Heart right ventricle (tissue), 16 donors: Measurements from ENCODE around the gene ATP6V0C. TPM values are rescaled to one million over a fixed set of nuclear protein-coding genes. Genes with fewer than 3 reads are reported as not detected.

ENCODE experiments used
- ATAC-seq, 8 donors: fragments of 200-7000 bp; cut with Tn5 transposase; one replicate each; pipeline ENCODE4 v1.9.1; 2020; ENCODE audit warnings: mild to moderate bottlenecking in 8 of 8, moderate library complexity in 8 of 8, moderate number of reproducible peaks in 1 of 8
- DNase-seq, 2 donors: peaks; one replicate each; pipeline ENCODE4 v3.0.0-alpha.2; 2020
- H3K27ac ChIP-seq, 10 donors: fragments of 200-600 bp; sonication (generic) in 2 of 10; one replicate each; pipeline versions ENCODE4 v1.5.0 to v1.8.0; 2020 to 2022; ENCODE audit warnings: mild to moderate bottlenecking in 3 of 10
- H3K27me3 ChIP-seq, 7 donors: fragments of 200-600 bp; one replicate each; pipeline ENCODE4 v1.8.0; 2021 to 2022; ENCODE audit warnings: mild to moderate bottlenecking in 2 of 7
- H3K36me3 ChIP-seq, 9 donors: fragments of 200-600 bp; sonication (generic) in 1 of 9; one replicate each; pipeline versions ENCODE4 v1.5.0 to v1.8.0; 2020 to 2022; ENCODE audit warnings: mild to moderate bottlenecking in 2 of 9
- H3K4me1 ChIP-seq, 9 donors: fragments of 200-600 bp; sonication (generic) in 1 of 9; one replicate each; pipeline versions ENCODE4 v1.5.0 to v1.8.0; 2020 to 2022; ENCODE audit warnings: mild to moderate bottlenecking in 4 of 9
- H3K4me3 ChIP-seq, 10 donors: fragments of 200-600 bp; sonication (generic) in 2 of 10; one replicate each; pipeline versions ENCODE4 v1.5.0 to v1.8.0; 2020 to 2022; ENCODE audit warnings: mild to moderate bottlenecking in 7 of 10, moderate library complexity in 2 of 10
- H3K9me3 ChIP-seq, 11 donors: fragments of 200-600 bp in 10 of 11; sonication (generic) in 2 of 11; one replicate each; pipeline versions ENCODE4 v1.5.0 to v1.8.0; 2013 to 2022; ENCODE audit warnings: mild to moderate bottlenecking in 2 of 11, control low read depth in 1 of 11, moderate library complexity in 1 of 11
- WGBS, 2 donors: extraction: QIAGEN DNeasy Blood & Tissue Kit; methylation state at CpG; one replicate each; pipeline ENCODE4 v1.1.7; 2013; ENCODE audit warnings: inconsistent platforms in 1 of 2; 5-methylcytosine and 5-hydroxymethylcytosine counted together
- intact Hi-C, 10 donors: fragments of 100-400 bp; cut with DNase I; formaldehyde crosslinking; loops; one replicate each; pipeline versions ENCODE4 v1.11.1 to v1.14.2; 2022
- polyA plus RNA-seq, 2 donors: library from polyadenylated mRNA; stranded (reverse); fragments of 200-250 nt; gene quantifications; one replicate each; pipeline ENCODE4 v1.2.3, GENCODE V29; 2013
- total RNA-seq, 10 donors: library from RNA; stranded (reverse); fragmentation: NEBNext Ultra II Directional in 3 of 10; extraction: Animal tissue kit (Norgen Biotek cat#: 25700) in 3 of 10; gene quantifications; one replicate each; pipeline versions ENCODE4 v1.2.1 to v1.2.4, GENCODE V29; 2021 to 2023
- TF ChIP-seq, protein P1 (sequence below), 9 donors: fragments of 200-600 bp; sonication (generic) in 2 of 9; IDR thresholded peaks; one replicate each; pipeline versions ENCODE4 v1.5.0 to v1.8.0; 2021 to 2022; ENCODE audit warnings: antibody characterized with exemption in 9 of 9, mild to moderate bottlenecking in 5 of 9, moderate library complexity in 1 of 9
- donor health status: Arrhythmogenic right ventricular cardiomyopathy.
- donor health status: ischemic (EF 13 %, LVEDD 7.1; RV severe dilation, severe dysfunction).
- donor health status: healthy with polysubstance abuse.
- donor health status: DM: no; HTN: yes; CAD: no.
- donor health status: DM: no; HTN: no; CAD: no.
- donor health status: ischemic (EF 25% LVEDD 6.9; RV normal size, moderate dysfunction).
- donor health status: ischemic (EF 25% LVEDD 5.7; RV mildly dilated, moderate dysfunction).
- donor health status: healthy.
- donor health status: DM: yes; HTN: yes; CAD: no.
- donor health status: Ischemic cardiomyopathy.
- donor health status: ischemic (EF 35%, LVEDD 5.7; RV mildly dilated, moderate dysfunction).
- donor health status: nonischemic (EF 11% LVEDD 7.7; RV severe dilation, severe dysfunction).
- donor health status: DM: yes; HTN: yes; CAD: no.
- donor health status: PGD.
- donor health status: ischemic (EF 29% LVEDD 5.4; RV normal size, mild dysfunction).
- donor health status: nonischemic (EF 23%, LVEDD 6.1; RV moderate dilation, normal function).

The ATP6V0C gene
- total and polyA plus RNA-seq, 12 donors, result 58.5 to 243 (median 130) TPM

DNA sequence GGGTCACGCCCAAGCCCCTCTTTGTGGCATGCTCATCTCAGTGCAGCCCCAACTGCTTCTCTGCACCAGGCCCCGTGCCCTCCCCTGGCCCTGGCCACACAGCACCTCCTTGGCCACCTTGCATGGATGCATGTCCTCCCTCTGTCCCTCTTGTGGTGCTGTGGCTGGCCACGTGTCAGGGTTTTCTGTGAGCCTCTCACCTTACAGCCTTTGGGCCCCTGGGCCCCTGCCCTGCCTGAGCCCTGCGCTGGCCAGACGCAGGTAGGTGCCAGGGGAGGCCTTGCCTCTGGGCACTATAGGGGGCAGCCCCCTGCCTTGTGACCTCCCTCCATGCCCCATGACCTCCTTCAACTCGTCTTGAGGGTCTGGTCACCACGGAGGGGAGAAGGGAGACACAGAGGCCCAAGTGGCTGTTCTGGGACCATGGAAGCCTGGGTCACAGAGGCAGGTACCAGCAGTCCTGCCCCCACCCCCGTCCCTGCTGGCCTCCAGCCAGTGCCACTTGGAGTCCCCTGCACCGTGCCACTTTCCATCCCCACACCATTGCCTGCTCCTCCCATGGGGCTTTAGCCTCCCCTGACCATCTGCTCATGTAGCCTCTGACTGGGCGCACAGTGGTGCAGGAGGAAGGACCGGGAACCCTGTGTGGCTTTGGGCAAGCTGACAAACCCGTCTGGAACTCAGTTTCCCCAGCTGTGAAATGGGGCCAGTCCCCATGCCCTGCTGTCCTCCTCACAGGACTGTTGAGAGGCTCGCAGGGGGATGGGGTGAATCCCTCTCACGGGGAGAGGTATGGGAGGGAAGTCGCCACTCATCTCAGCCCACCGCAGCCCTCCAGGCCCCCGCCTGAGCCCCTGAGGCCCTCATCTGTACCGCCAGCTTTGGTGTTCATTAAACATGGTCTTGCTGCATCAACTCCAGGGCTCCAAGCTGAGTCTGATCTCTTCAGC lies 11.5 kb upstream of the ATP6V0C start:
- no peaks in the 10 kb centered on the region for H3K9me3 ChIP-seq
- TF ChIP-seq, protein P1, sequence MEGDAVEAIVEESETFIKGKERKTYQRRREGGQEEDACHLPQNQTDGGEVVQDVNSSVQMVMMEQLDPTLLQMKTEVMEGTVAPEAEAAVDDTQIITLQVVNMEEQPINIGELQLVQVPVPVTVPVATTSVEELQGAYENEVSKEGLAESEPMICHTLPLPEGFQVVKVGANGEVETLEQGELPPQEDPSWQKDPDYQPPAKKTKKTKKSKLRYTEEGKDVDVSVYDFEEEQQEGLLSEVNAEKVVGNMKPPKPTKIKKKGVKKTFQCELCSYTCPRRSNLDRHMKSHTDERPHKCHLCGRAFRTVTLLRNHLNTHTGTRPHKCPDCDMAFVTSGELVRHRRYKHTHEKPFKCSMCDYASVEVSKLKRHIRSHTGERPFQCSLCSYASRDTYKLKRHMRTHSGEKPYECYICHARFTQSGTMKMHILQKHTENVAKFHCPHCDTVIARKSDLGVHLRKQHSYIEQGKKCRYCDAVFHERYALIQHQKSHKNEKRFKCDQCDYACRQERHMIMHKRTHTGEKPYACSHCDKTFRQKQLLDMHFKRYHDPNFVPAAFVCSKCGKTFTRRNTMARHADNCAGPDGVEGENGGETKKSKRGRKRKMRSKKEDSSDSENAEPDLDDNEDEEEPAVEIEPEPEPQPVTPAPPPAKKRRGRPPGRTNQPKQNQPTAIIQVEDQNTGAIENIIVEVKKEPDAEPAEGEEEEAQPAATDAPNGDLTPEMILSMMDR (IDR thresholded peaks at IDR 0.05), result no peak
- DNase-seq, result no peak
- peak overlapping the region in 4 of 10 donors; percentile 14 to 30 (median 20) for H3K27ac ChIP-seq
- ATAC-seq, result peak in 1 of 8 donors; percentile 14
- 71 to 79% methylated on average over 18 of the region's 18 CpGs for WGBS, 2 donors
- intact Hi-C loops, result loop anchor here in 7 of 10 donors (1.0 to 10.0 kb wide), 11 partner anchors 45 to 347 kb away; partner anchors contain the start of genes ABCA3 (in 3 of the 7), CCNF (in 3 of the 7), CASKIN1 (in 1 of the 7) and ECI1 (in 1 of the 7)
- H3K36me3 ChIP-seq, result peaks cover 0 to 14% (median 0%) of the 10 kb centered on the region in 9 donors
- H3K27me3 ChIP-seq, result no peaks in the 10 kb centered on the region
- H3K4me1 ChIP-seq, result peaks cover 25 to 54% (median 41%) of the 10 kb centered on the region in 9 donors
- H3K4me3 ChIP-seq, result no peak overlapping the region

- TF ChIP-seq, protein P1 (IDR thresholded peaks at IDR 0.05), result no peak
- Histone ChIP-seq H3K4me1 (peaks cover 8 to 61% (median 17%) of the 10 kb centered on the region in 9 donors), H3K4me3 (no peak overlapping the region), H3K36me3 (no peaks in the 10 kb centered on the region), H3K27ac (no peak overlapping the region), H3K9me3 (no peaks in the 10 kb centered on the region), H3K27me3 (no peaks in the 10 kb centered on the region)
- ATAC-seq, result no peak
- WGBS, 2 donors, result 86 to 89% methylated on average over 14 of the region's 14 CpGs
- intact Hi-C loops, result loop anchor here in 3 of 10 donors (10.0 kb wide), 4 partner anchors 71 to 351 kb away; partner anchors contain the start of genes CASKIN1 (in 1 of the 3), CCNF (in 1 of the 3) and TRAF7 (in 1 of the 3)
- DNase-seq, result no peak
Observed at GRCh38 chr16:2505695-2506094, 8.1 kb upstream of the ATP6V0C start.

DNA sequence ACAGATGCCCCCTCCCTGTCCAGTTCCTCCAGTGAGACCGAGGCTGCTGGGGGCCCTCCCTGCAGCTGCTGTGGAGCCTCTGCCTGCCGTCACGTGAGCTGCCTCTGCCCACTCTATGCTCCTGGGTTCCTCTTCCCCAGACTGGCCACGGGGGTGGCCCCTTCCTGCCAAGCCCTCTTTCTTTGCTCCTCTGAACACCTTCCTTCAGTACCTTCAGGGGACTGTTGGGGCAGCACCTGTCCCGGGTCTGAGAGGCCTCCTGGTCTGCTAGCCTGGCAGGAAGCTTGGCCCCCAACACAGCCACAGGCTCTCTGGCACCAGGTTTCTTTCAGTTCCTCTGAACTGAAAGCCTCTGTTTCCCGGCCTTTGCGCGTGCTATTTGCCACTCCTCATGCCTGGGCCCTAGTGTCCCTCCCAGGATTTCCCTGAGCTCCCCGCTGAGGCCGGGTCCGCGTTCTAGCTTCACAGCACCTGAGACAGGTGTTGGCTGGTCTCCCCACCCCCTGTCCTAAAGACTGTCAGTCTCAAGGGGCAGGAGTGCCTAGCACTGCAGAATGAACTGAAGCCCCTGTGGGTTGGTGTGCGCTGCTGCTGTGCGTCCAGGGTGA lies 6.6 kb upstream of the ATP6V0C start:
- intact Hi-C loops, result loop anchor here in 3 of 10 donors (10.0 kb wide), 4 partner anchors 72 to 352 kb away; partner anchors contain the start of genes CASKIN1 (in 1 of the 3), CCNF (in 1 of the 3) and TRAF7 (in 1 of the 3)
- no peaks in the 10 kb centered on the region for H3K36me3 ChIP-seq
- H3K27ac ChIP-seq, result peak overlapping the region in 6 of 10 donors; percentile 5 to 88 (median 34)
- H3K4me1 ChIP-seq, result peaks cover 0 to 61% (median 6%) of the 10 kb centered on the region in 9 donors
- no peak for DNase-seq
- TF ChIP-seq, protein P1 (IDR thresholded peaks at IDR 0.05), result no peak
- H3K27me3 ChIP-seq, result no peaks in the 10 kb centered on the region
- H3K4me3 ChIP-seq, result no peak overlapping the region
- WGBS, 2 donors, result 87 to 88% methylated on average over 14 of the region's 14 CpGs
- no peaks in the 10 kb centered on the region for H3K9me3 ChIP-seq
- ATAC-seq, result peak; percentile 3 to 69 (median 35)

DNA sequence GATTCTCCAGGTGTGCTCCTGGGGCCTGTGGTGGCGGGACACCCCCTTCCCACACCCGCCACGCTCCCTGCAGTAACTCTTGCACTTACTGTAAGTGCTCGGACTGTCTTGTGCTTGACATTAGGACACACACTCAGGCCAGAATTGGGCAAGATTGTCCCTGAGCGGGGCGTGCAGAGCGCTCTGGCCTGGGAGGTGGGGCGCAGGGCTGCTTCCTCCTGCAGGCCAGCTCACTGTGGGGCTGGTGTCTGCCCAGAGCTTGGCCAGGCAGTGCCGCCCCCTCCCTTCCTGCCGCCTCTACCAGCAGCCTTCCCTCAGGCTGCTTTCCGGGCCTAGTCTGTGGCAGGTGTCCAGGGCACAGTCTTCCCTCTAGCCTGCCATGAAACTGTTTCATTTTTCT lies 6.1 kb upstream of the ATP6V0C start:
- Histone ChIP-seq H3K36me3 (no peaks in the 10 kb centered on the region), H3K9me3 (no peaks in the 10 kb centered on the region), H3K4me3 (no peak overlapping the region), H3K27ac (peak overlapping the region in 6 of 10 donors; percentile 5 to 88 (median 34)), H3K27me3 (no peaks in the 10 kb centered on the region), H3K4me1 (peaks cover 0 to 63% (median 7%) of the 10 kb centered on the region in 9 donors)
- ATAC-seq (peak; percentile 23 to 69 (median 33)), DNase-seq (peak in 1 of 2 donors; percentile 57)
- 86 to 89% methylated on average over 11 of the region's 11 CpGs for WGBS, 2 donors
- intact Hi-C loops, result loop anchor here in 3 of 10 donors (10.0 kb wide), 4 partner anchors 73 to 353 kb away; partner anchors contain the start of genes CASKIN1 (in 1 of the 3), CCNF (in 1 of the 3) and TRAF7 (in 1 of the 3)
- TF ChIP-seq, protein P1 (IDR thresholded peaks at IDR 0.05), result no peak
